Measurements from ENCODE around the gene H1-8.

H1-8 gene

GRCh38 chr3:129583289-129583688, 40.3 kb downstream of the H1-8 start (continued):
- no peak for TF ChIP-seq SNAI2 (CRISPR knock-in tag; IDR thresholded peaks at IDR 0.05)
- TF ChIP-seq TCF4 (CRISPR knock-in tag; IDR thresholded peaks at IDR 0.05; ENCODE audit: borderline replicate concordance), result no peak
- no peak for TF ChIP-seq ZFP30 (CRISPR knock-in tag; IDR thresholded peaks at IDR 0.05)
- no peak for TF ChIP-seq TOX (CRISPR knock-in tag; IDR thresholded peaks at IDR 0.05; ENCODE audit: borderline replicate concordance)

- no peak for TF ChIP-seq CREB5 (CRISPR knock-in tag; IDR thresholded peaks at IDR 0.05; ENCODE audit: low read depth)
- no peak for TF ChIP-seq OSR1 (CRISPR knock-in tag; IDR thresholded peaks at IDR 0.05)
- TF ChIP-seq TCF4 (CRISPR knock-in tag; IDR thresholded peaks at IDR 0.05; ENCODE audit: borderline replicate concordance), result no peak
- TF ChIP-seq ISL1 (CRISPR knock-in tag; IDR thresholded peaks at IDR 0.05), result no peak
- TF ChIP-seq ZC3H10 (CRISPR knock-in tag; IDR thresholded peaks at IDR 0.05), result no peak
- no peak for TF ChIP-seq ZNF70 (CRISPR knock-in tag; IDR thresholded peaks at IDR 0.05)
- TF ChIP-seq ZFP30 (CRISPR knock-in tag; IDR thresholded peaks at IDR 0.05), result no peak
- TF ChIP-seq ZFP3 (CRISPR knock-in tag; IDR thresholded peaks at IDR 0.05), result no peak
- TF ChIP-seq BACH2 (CRISPR knock-in tag; IDR thresholded peaks at IDR 0.05; ENCODE audit: borderline replicate concordance), result no peak
- TF ChIP-seq CSDC2 (CRISPR knock-in tag; IDR thresholded peaks at IDR 0.05), result no peak
- no peak for TF ChIP-seq ARNTL (CRISPR knock-in tag; IDR thresholded peaks at IDR 0.05; ENCODE audit: borderline replicate concordance, low read depth)
- no peak for TF ChIP-seq POU6F1 (CRISPR knock-in tag; IDR thresholded peaks at IDR 0.05; ENCODE audit: borderline replicate concordance, low read depth)
- ATAC-seq, result no peak
Observed at GRCh38 chr3:129584631-129585030, 41.7 kb downstream of the H1-8 start.

GRCh38 chr3:129585949-129586657, 43.1 kb downstream of the H1-8 start:
- TF ChIP-seq TCF4 (CRISPR knock-in tag; IDR thresholded peaks at IDR 0.05; ENCODE audit: borderline replicate concordance) (no peak), TOX (CRISPR knock-in tag; IDR thresholded peaks at IDR 0.05; ENCODE audit: borderline replicate concordance) (no peak), ESRRG (CRISPR knock-in tag; IDR thresholded peaks at IDR 0.05) (no peak), CREB5 (CRISPR knock-in tag; IDR thresholded peaks at IDR 0.05; ENCODE audit: low read depth) (no peak), RARB (CRISPR knock-in tag; IDR thresholded peaks at IDR 0.05) (no peak), OSR1 (CRISPR knock-in tag; IDR thresholded peaks at IDR 0.05) (no peak), PPARA (CRISPR knock-in tag; IDR thresholded peaks at IDR 0.05; ENCODE audit: borderline replicate concordance) (no peak), SNAI2 (CRISPR knock-in tag; IDR thresholded peaks at IDR 0.05) (no peak), POU6F1 (CRISPR knock-in tag; IDR thresholded peaks at IDR 0.05; ENCODE audit: borderline replicate concordance, low read depth) (no peak), ZNF8 (CRISPR knock-in tag; IDR thresholded peaks at IDR 0.05) (no peak), ZC3H10 (CRISPR knock-in tag; IDR thresholded peaks at IDR 0.05) (no peak), BACH2 (CRISPR knock-in tag; IDR thresholded peaks at IDR 0.05; ENCODE audit: borderline replicate concordance) (no peak)

GRCh38 chr3:129586746-129587430, 43.9 kb downstream of the H1-8 start:
- no peak for ATAC-seq
- TF ChIP-seq SNAI2 (CRISPR knock-in tag; IDR thresholded peaks at IDR 0.05) (no peak), CREB5 (CRISPR knock-in tag; IDR thresholded peaks at IDR 0.05; ENCODE audit: low read depth) (no peak), PATZ1 (CRISPR knock-in tag; IDR thresholded peaks at IDR 0.05; ENCODE audit: borderline replicate concordance) (no peak), ZC3H10 (CRISPR knock-in tag; IDR thresholded peaks at IDR 0.05) (no peak), POU6F1 (CRISPR knock-in tag; IDR thresholded peaks at IDR 0.05; ENCODE audit: borderline replicate concordance, low read depth) (no peak), TCF4 (CRISPR knock-in tag; IDR thresholded peaks at IDR 0.05; ENCODE audit: borderline replicate concordance) (no peak), BACH2 (CRISPR knock-in tag; IDR thresholded peaks at IDR 0.05; ENCODE audit: borderline replicate concordance) (no peak), CSRNP3 (CRISPR knock-in tag; IDR thresholded peaks at IDR 0.05) (no peak), RARB (CRISPR knock-in tag; IDR thresholded peaks at IDR 0.05) (no peak)

More at GRCh38 chr3:129585949-129586657, 43.1 kb downstream of the H1-8 start:
- ATAC-seq, result no peak
